SK-N-SH (cell line): Measurements from ENCODE around the gene PSMD9. TPM values are rescaled to one million over a fixed set of nuclear protein-coding genes. Genes with fewer than 3 reads are reported as not detected.

Experiments used
- CTCF ChIA-PET: fragments of 300-600, 350-600 bp; formaldehyde crosslinking; extraction: SDS; loops from one replicate; lab custom pipeline; 2021; lab: Yijun Ruan, JAX
- POLR2A ChIA-PET: fragments of 350-600 bp; sonication (Branson Sonifier 250); formaldehyde crosslinking; extraction: SDS; loops from one replicate; lab custom pipeline; 2020; ENCODE audit warnings: antibody characterized with exemption, inconsistent platforms; lab: Yijun Ruan, JAX
- DNase-seq: peaks from one replicate; pipeline ENCODE4 v3.0.0; 2012
- H2AFZ ChIP-seq: fragments of 200-600 bp; sonication (generic); 2 replicates; pipeline ENCODE4 v1.8.1; 2016; ENCODE audit warnings: antibody characterized with exemption, mild to moderate bottlenecking, low read depth
- H3F3A ChIP-seq: fragments of 200-600 bp; sonication (generic); replicated peaks from 2 replicates; pipeline ENCODE3; 2016; ENCODE audit warnings: antibody characterized with exemption, mild to moderate bottlenecking; ENCODE audit not compliant: insufficient read depth
- H3K27ac ChIP-seq, 2 experiments: fragments of 200-500 bp in 1 of 2; fragments of 200-600 bp in 1 of 2; sonication (Bioruptor generic) in 1 of 2; sonication (generic), shearing (Covaris generic) in 1 of 2; 2 replicates each; pipeline versions ENCODE4 v1.5.1 to v1.6.1; 2014 to 2016; ENCODE audit warnings: low read depth in 2 of 2, inconsistent platforms in 1 of 2, low read length in 1 of 2, mild to moderate bottlenecking in 1 of 2, mixed read lengths in 1 of 2
- H3K27me3 ChIP-seq: fragments of 200-600 bp; sonication (generic), shearing (Covaris generic); 2 replicates; pipeline ENCODE4 v1.6.1; 2016; ENCODE audit warnings: mixed run types; ENCODE audit not compliant: insufficient read depth
- H3K36me3 ChIP-seq, 2 experiments: fragments of 200-500 bp in 1 of 2; fragments of 200-600 bp in 1 of 2; sonication (Bioruptor generic) in 1 of 2; sonication (generic) in 1 of 2; replicated peaks in 1 of 2; 2 replicates each; pipeline versions ENCODE3 to v1.5.1; 2014 to 2016; ENCODE audit warnings: low read length in 1 of 2, mild to moderate bottlenecking in 1 of 2; ENCODE audit not compliant: insufficient read depth in 2 of 2, control insufficient read depth in 1 of 2
- H3K4me1 ChIP-seq, 2 experiments: fragments of 200-500 bp in 1 of 2; fragments of 200-600 bp in 1 of 2; sonication (Bioruptor generic) in 1 of 2; sonication (generic), shearing (Covaris generic) in 1 of 2; 2 replicates each; pipeline versions ENCODE4 v1.5.1 to v1.6.1; 2014 to 2016; ENCODE audit warnings: low read depth in 1 of 2, low read length in 1 of 2, mixed run types in 1 of 2; ENCODE audit not compliant: insufficient read depth in 2 of 2, control insufficient read depth in 1 of 2
- H3K4me2 ChIP-seq: fragments of 200-600 bp; sonication (generic), shearing (Covaris generic); 2 replicates; pipeline ENCODE4 v1.6.1; 2017; ENCODE audit warnings: mixed run types
- H3K4me3 ChIP-seq, 2 experiments: fragments of 200-500 bp in 1 of 2; fragments of 200-600 bp in 1 of 2; sonication (Bioruptor generic) in 1 of 2; sonication (generic), shearing (Covaris generic) in 1 of 2; 2 replicates each; pipeline versions ENCODE4 v1.5.1 to v1.8.1; 2014 to 2016; ENCODE audit warnings: low read depth in 2 of 2, inconsistent platforms in 1 of 2, low read length in 1 of 2, mild to moderate bottlenecking in 1 of 2, mixed read lengths in 1 of 2, moderate library complexity in 1 of 2
- H3K79me2 ChIP-seq: fragments of 200-600 bp; sonication (generic); 2 replicates; pipeline ENCODE4 v1.8.1; 2017; ENCODE audit warnings: mild to moderate bottlenecking; ENCODE audit not compliant: insufficient read depth
- H3K9ac ChIP-seq: fragments of 200-600 bp; sonication (generic); 2 replicates; pipeline ENCODE4 v1.6.1; 2017; ENCODE audit warnings: mixed run types
- H3K9me2 ChIP-seq: fragments of 200-600 bp; sonication (generic); 2 replicates; pipeline ENCODE4 v1.6.1; 2017; ENCODE audit warnings: mixed run types
- H3K9me3 ChIP-seq: fragments of 200-600 bp; sonication (generic); 2 replicates; pipeline ENCODE4 v1.6.1; 2017; ENCODE audit warnings: mixed run types, mild to moderate bottlenecking, moderate library complexity
- H4K20me1 ChIP-seq: fragments of 200-600 bp; sonication (generic); 2 replicates; pipeline ENCODE4 v1.6.1; 2017; ENCODE audit warnings: mild to moderate bottlenecking, mixed run types; ENCODE audit not compliant: insufficient read depth
- CHD2 ChIP-seq: fragments of 150-350 bp; IDR thresholded peaks from 2 replicates; pipeline ENCODE4 v1.6.1; 2018; ENCODE audit warnings: low read length; ENCODE audit not compliant: partially characterized antibody
- CTCF ChIP-seq: fragments of 200-600 bp; sonication (generic); IDR thresholded peaks from 2 replicates; pipeline ENCODE4 v1.6.1; 2017; ENCODE audit warnings: antibody characterized with exemption, mild to moderate bottlenecking, moderate library complexity
- EZH2phosphoT487 ChIP-seq: fragments of 200-600 bp; sonication (generic); IDR thresholded peaks from 2 replicates; pipeline ENCODE4 v1.6.1; 2017; ENCODE audit warnings: low read depth, mixed run types, mild to moderate bottlenecking, antibody characterized with exemption, moderate library complexity, borderline replicate concordance
- FOSL2 ChIP-seq: IDR thresholded peaks from 2 replicates; pipeline ENCODE4 v1.4.0; 2012; ENCODE audit warnings: low read depth, mild to moderate bottlenecking, moderate library complexity, borderline replicate concordance
- GABPA ChIP-seq: IDR thresholded peaks from 2 replicates; pipeline ENCODE4 v1.4.0; 2012; ENCODE audit warnings: low read depth, mild to moderate bottlenecking
- JUND ChIP-seq: IDR thresholded peaks from 2 replicates; pipeline ENCODE4 v1.4.0; 2012
- MEF2A ChIP-seq: IDR thresholded peaks from 2 replicates; pipeline ENCODE4 v1.4.0; 2012; ENCODE audit warnings: low read depth, borderline replicate concordance
- MXI1 ChIP-seq: IDR thresholded peaks from 2 replicates; pipeline ENCODE4 v1.6.1; 2012; ENCODE audit warnings: mild to moderate bottlenecking, low read depth, low read length, improper control_type of control experiment
- NFIC ChIP-seq: IDR thresholded peaks from 2 replicates; pipeline ENCODE4 v1.4.0; 2012; ENCODE audit warnings: borderline replicate concordance
- NRF1 ChIP-seq: IDR thresholded peaks from 2 replicates; pipeline ENCODE4 v1.6.1; 2012; ENCODE audit warnings: low read depth, mild to moderate bottlenecking, low read length
- RCOR1 ChIP-seq: fragments of 150-350 bp; IDR thresholded peaks from 2 replicates; pipeline ENCODE4 v1.6.1; 2017; ENCODE audit warnings: antibody characterized with exemption, low read length
- REST ChIP-seq: IDR thresholded peaks from 2 replicates; pipeline ENCODE4 v1.6.1; 2012; ENCODE audit warnings: mild to moderate bottlenecking, low read depth, low read length, moderate library complexity
- RFX5 ChIP-seq: IDR thresholded peaks from 2 replicates; pipeline ENCODE4 v1.6.1; 2012; ENCODE audit warnings: mild to moderate bottlenecking, improper control_type of control experiment, low read length
- SIN3A ChIP-seq: IDR thresholded peaks from 2 replicates; pipeline ENCODE4 v1.6.1; 2012; ENCODE audit warnings: low read depth, mild to moderate bottlenecking, low read length, moderate library complexity, borderline replicate concordance
- SMC3 ChIP-seq: IDR thresholded peaks from 2 replicates; pipeline ENCODE4 v1.6.1; 2012; ENCODE audit warnings: low read depth, low read length, improper control_type of control experiment
- TAF1 ChIP-seq: IDR thresholded peaks from 2 replicates; pipeline ENCODE4 v1.6.1; 2012; ENCODE audit warnings: low read depth, mild to moderate bottlenecking, low read length, moderate library complexity, borderline replicate concordance
- USF1 ChIP-seq: IDR thresholded peaks from 2 replicates; pipeline ENCODE4 v1.4.0; 2012; ENCODE audit warnings: low read depth, borderline replicate concordance
- YY1 ChIP-seq: IDR thresholded peaks from 2 replicates; pipeline ENCODE4 v1.4.0; 2012; ENCODE audit warnings: low read depth, mild to moderate bottlenecking
- WGBS: methylation state at CpG from one replicate; pipeline ENCODE4 v1.1.6; 2017; ENCODE audit warnings: low lambda C conversion rate; 5-methylcytosine and 5-hydroxymethylcytosine counted together
- polyA plus RNA-seq, 3 experiments: library from polyadenylated mRNA; depleted of rRNA; stranded (reverse); fragments of >200 nt; gene quantifications; 2 replicates each; pipeline ENCODE4 v1.2.3, GENCODE V29; 2012

PSMD9 gene
- polyA plus RNA-seq, 1 of the 3 experiments (the other 2 are of a cell fraction): 227 TPM

GRCh38 chr12:121961195-121961879 lies 72.7 kb downstream of the PSMD9 start:
- H4K20me1 ChIP-seq: no peaks in the 10 kb centered on the region
- no peak overlapping the region for H3K4me2 ChIP-seq
- WGBS: 87% methylated on average over 5 of the region's 5 CpGs
- CTCF ChIA-PET: interaction anchor here (0.8 to 1.1 kb wide), 2 partner anchors 167 to 461 kb away, joined by 3 to 4 read pairs; partner anchors contain the start of gene RHOF
- H2AFZ ChIP-seq: no peak overlapping the region
- H3K4me3 ChIP-seq: no peak overlapping the region
- H3K36me3 ChIP-seq: peaks cover 0 to 12% of the 10 kb centered on the region in 2 experiments
- no peak overlapping the region for H3K27ac ChIP-seq
- TF ChIP-seq CHD2 (no peak), REST (no peak), SIN3A (no peak), USF1 (no peak), RCOR1 (no peak), NFIC (no peak), MXI1 (no peak), CTCF (no peak), JUND (no peak), FOSL2 (no peak), RFX5 (no peak), NRF1 (no peak), EZH2phosphoT487 (no peak), GABPA (no peak), YY1 (no peak), TAF1 (no peak), SMC3 (no peak), MEF2A (no peak)
- TF ChIP-seq, all 33 proteins: peak for 0
- POLR2A ChIA-PET: no interaction called here
- H3K9me3 ChIP-seq: no peaks in the 10 kb centered on the region
- H3K9me2 ChIP-seq: no peaks in the 10 kb centered on the region
- no peak for DNase-seq
- no peaks in the 10 kb centered on the region for H3K27me3 ChIP-seq
- H3K9ac ChIP-seq: no peak overlapping the region
- H3K79me2 ChIP-seq: no peaks in the 10 kb centered on the region
- H3F3A ChIP-seq: peaks cover 31% of the 10 kb centered on the region
- H3K4me1 ChIP-seq: peaks cover 2 to 20% of the 10 kb centered on the region in 2 experiments; a peak in 3 of 4 replicates
